Natural killer cell treated with Interleukin-12 subunit alpha and Interleukin-12 subunit beta and Interleukin-15 and Interleukin-18, amount 100 ng/mL, for 72 hours (primary cell): ENCODE measurements around the gene FGF4. TPM values are rescaled to one million over a fixed set of nuclear protein-coding genes. Genes with fewer than 3 reads are reported as not detected.
"Not testable (repeated sequence)": the region's sequence is repeated elsewhere in the genome, so short reads cannot be mapped to it uniquely, and the experiment has no call there.

ENCODE experiments used
- ATAC-seq, 2 donors: fragments of 150-1000 bp; cut with Tn5 transposase in 1 of 2; sonication (Bioruptor Pico), chemical (Tn5 transposase) in 1 of 2; 2 replicates each; pipeline ENCODE4 v1.10.0; 2021
- DNase-seq: peaks from one replicate; pipeline ENCODE4 v3.0.0; 2022; ENCODE audit warnings: low spot score
- H3K27ac Mint-ChIP-seq, 2 donors: 1 replicate in 1 of 2; 2 replicates in 1 of 2; pipeline ENCODE4 v1.8.0; 2022; ENCODE audit warnings: mixed read lengths in 2 of 2, mild to moderate bottlenecking in 1 of 2, moderate library complexity in 1 of 2
- H3K27me3 Mint-ChIP-seq, 2 donors: 1 replicate in 1 of 2; 2 replicates in 1 of 2; pipeline ENCODE4 v1.8.0; 2022; ENCODE audit warnings: mixed read lengths in 2 of 2
- H3K36me3 Mint-ChIP-seq: one replicate; pipeline ENCODE4 v1.8.0; 2022; ENCODE audit warnings: mixed read lengths
- H3K4me1 Mint-ChIP-seq, 2 donors: 1 replicate in 1 of 2; 2 replicates in 1 of 2; pipeline ENCODE4 v1.8.0; 2022; ENCODE audit warnings: low read depth in 2 of 2, mixed read lengths in 2 of 2, mild to moderate bottlenecking in 1 of 2
- H3K4me3 Mint-ChIP-seq: one replicate; pipeline ENCODE4 v1.8.0; 2022; ENCODE audit warnings: mixed read lengths
- H3K9me3 Mint-ChIP-seq: 2 replicates; pipeline ENCODE4 v1.8.0; 2022; ENCODE audit warnings: mixed read lengths
- total RNA-seq, 2 donors: library from RNA; stranded (reverse); gene quantifications; one replicate each; pipeline ENCODE4 v1.2.3, GENCODE V29; 2022

Gene FGF4
- total RNA-seq, 2 donors from 2014 or later: not detected

- ATAC-seq (peak in 1 of 2 donors; percentile 11), DNase-seq (peak; percentile 54)
- Mint-ChIP-seq H3K36me3 (no peaks in the 10 kb centered on the region), H3K4me1 (no peaks in the 10 kb centered on the region), H3K9me3 (no peaks in the 10 kb centered on the region), H3K27ac (no peak overlapping the region), H3K4me3 (no peak overlapping the region), H3K27me3 (peaks cover 19 to 30% of the 10 kb centered on the region in 2 donors)
These were observed 1.4 kb downstream of the FGF4 start for GRCh38 chr11:69773626-69774353.

GRCh38 chr11:69771466-69771865, 3.7 kb downstream of the FGF4 start:
- ATAC-seq (no peak), DNase-seq (no peak)
- Mint-ChIP-seq H3K27me3 (peaks cover 7 to 19% of the 10 kb centered on the region in 2 donors), H3K36me3 (no peaks in the 10 kb centered on the region), H3K4me1 (no peaks in the 10 kb centered on the region), H3K27ac (no peak overlapping the region), H3K9me3 (no peaks in the 10 kb centered on the region), H3K4me3 (no peak overlapping the region)

- peaks cover 7 to 16% of the 10 kb centered on the region in 2 donors for H3K27me3 Mint-ChIP-seq
- no peaks in the 10 kb centered on the region for H3K4me1 Mint-ChIP-seq
- H3K4me3 Mint-ChIP-seq: no peak overlapping the region
- H3K27ac Mint-ChIP-seq: no peak overlapping the region
- no peaks in the 10 kb centered on the region for H3K36me3 Mint-ChIP-seq
- ATAC-seq (no peak), DNase-seq (no peak)
- no peaks in the 10 kb centered on the region for H3K9me3 Mint-ChIP-seq
These were observed 4.6 kb downstream of the FGF4 start for GRCh38 chr11:69770540-69770939.

GRCh38 chr11:69765498-69765995, 9.6 kb downstream of the FGF4 start:
- H3K27me3 Mint-ChIP-seq: peaks cover 0 to 10% of the 10 kb centered on the region in 2 donors
- no peak for ATAC-seq
- no peak overlapping the region for H3K27ac Mint-ChIP-seq
- H3K36me3 Mint-ChIP-seq: no peaks in the 10 kb centered on the region
- H3K4me1 Mint-ChIP-seq: no peaks in the 10 kb centered on the region
- H3K9me3 Mint-ChIP-seq: no peaks in the 10 kb centered on the region
- no peak for DNase-seq
- H3K4me3 Mint-ChIP-seq: no peak overlapping the region

GRCh38 chr11:69764918-69765317, 10.2 kb downstream of the FGF4 start:
- not testable (repeated sequence) for H3K27me3 Mint-ChIP-seq, H3K27ac Mint-ChIP-seq, H3K4me1 Mint-ChIP-seq, H3K4me3 Mint-ChIP-seq, ATAC-seq, H3K9me3 Mint-ChIP-seq, H3K36me3 Mint-ChIP-seq
- DNase-seq: peak; percentile 23

- ATAC-seq: no peak
- Mint-ChIP-seq H3K4me3 (no peak overlapping the region), H3K4me1 (no peaks in the 10 kb centered on the region), H3K27ac (no peak overlapping the region), H3K9me3 (no peaks in the 10 kb centered on the region), H3K27me3 (peaks cover 11 to 15% of the 10 kb centered on the region in 2 donors), H3K36me3 (no peaks in the 10 kb centered on the region)
- peak; percentile 23 for DNase-seq
These were observed 14.8 kb downstream of the FGF4 start for GRCh38 chr11:69760319-69760718.

GRCh38 chr11:69752890-69753289, 22.3 kb downstream of the FGF4 start:
- H3K4me3 Mint-ChIP-seq: no peak overlapping the region
- no peaks in the 10 kb centered on the region for H3K36me3 Mint-ChIP-seq
- H3K4me1 Mint-ChIP-seq: no peaks in the 10 kb centered on the region
- H3K9me3 Mint-ChIP-seq: no peaks in the 10 kb centered on the region
- ATAC-seq (no peak), DNase-seq (no peak)
- no peak overlapping the region for H3K27ac Mint-ChIP-seq
- H3K27me3 Mint-ChIP-seq: peaks cover 11 to 18% of the 10 kb centered on the region in 2 donors

- Mint-ChIP-seq H3K27ac (no peak overlapping the region), H3K27me3 (peaks cover 4 to 10% of the 10 kb centered on the region in 2 donors), H3K36me3 (no peaks in the 10 kb centered on the region), H3K4me1 (no peaks in the 10 kb centered on the region), H3K4me3 (no peak overlapping the region), H3K9me3 (no peaks in the 10 kb centered on the region)
- DNase-seq: no peak
- peak; percentile 30 to 45 for ATAC-seq
These were observed 24.1 kb downstream of the FGF4 start for GRCh38 chr11:69750875-69751597.

- DNase-seq (no peak), ATAC-seq (peak in 1 of 2 donors; percentile 13)
- Mint-ChIP-seq H3K4me1 (no peaks in the 10 kb centered on the region), H3K9me3 (no peaks in the 10 kb centered on the region), H3K36me3 (no peaks in the 10 kb centered on the region), H3K27me3 (peaks cover 7 to 8% of the 10 kb centered on the region in 2 donors), H3K4me3 (no peak overlapping the region), H3K27ac (no peak overlapping the region)
These were observed 24.9 kb downstream of the FGF4 start for GRCh38 chr11:69750108-69750850.

GRCh38 chr11:69748637-69749036, 26.5 kb downstream of the FGF4 start:
- Mint-ChIP-seq H3K4me1 (no peaks in the 10 kb centered on the region), H3K4me3 (no peak overlapping the region), H3K36me3 (no peaks in the 10 kb centered on the region), H3K27ac (no peak overlapping the region), H3K9me3 (no peaks in the 10 kb centered on the region), H3K27me3 (peaks cover 12 to 13% of the 10 kb centered on the region in 2 donors)
- DNase-seq (no peak), ATAC-seq (no peak)

GRCh38 chr11:69746752-69747742, 28.1 kb downstream of the FGF4 start:
- no peak for DNase-seq
- Mint-ChIP-seq H3K4me3 (no peak overlapping the region), H3K9me3 (no peaks in the 10 kb centered on the region), H3K27ac (no peak overlapping the region), H3K27me3 (peaks cover 16 to 18% of the 10 kb centered on the region in 2 donors), H3K36me3 (no peaks in the 10 kb centered on the region), H3K4me1 (no peaks in the 10 kb centered on the region)
- no peak for ATAC-seq

- DNase-seq (no peak), ATAC-seq (no peak)
- peaks cover 22 to 23% of the 10 kb centered on the region in 2 donors for H3K27me3 Mint-ChIP-seq
- H3K36me3 Mint-ChIP-seq: no peaks in the 10 kb centered on the region
- H3K4me3 Mint-ChIP-seq: no peak overlapping the region
- H3K9me3 Mint-ChIP-seq: no peaks in the 10 kb centered on the region
- no peak overlapping the region for H3K27ac Mint-ChIP-seq
- H3K4me1 Mint-ChIP-seq: no peaks in the 10 kb centered on the region
These were observed 29.0 kb downstream of the FGF4 start for GRCh38 chr11:69746140-69746539.

- no peak overlapping the region for H3K4me3 Mint-ChIP-seq
- no peaks in the 10 kb centered on the region for H3K9me3 Mint-ChIP-seq
- no peak for ATAC-seq
- no peaks in the 10 kb centered on the region for H3K4me1 Mint-ChIP-seq
- H3K27ac Mint-ChIP-seq: no peak overlapping the region
- no peaks in the 10 kb centered on the region for H3K36me3 Mint-ChIP-seq
- H3K27me3 Mint-ChIP-seq: peaks cover 22 to 23% of the 10 kb centered on the region in 2 donors
- DNase-seq: no peak
These were observed 29.9 kb downstream of the FGF4 start for GRCh38 chr11:69745201-69745600.
